GM12874 (cell line): ENCODE results near the gene AZIN2.

ENCODE experiments used
- CTCF ChIP-seq: IDR thresholded peaks from 2 replicates; pipeline ENCODE4 v1.5.1; 2011; ENCODE audit warnings: low read depth, mild to moderate bottlenecking, control low read depth, low read length, moderate library complexity; ENCODE audit not compliant: insufficient read depth

Gene AZIN2

GRCh38 chr1:33119532-33120217, 38.7 kb downstream of the AZIN2 start:
- no peak for TF ChIP-seq CTCF

GRCh38 chr1:33120436-33121231, 39.7 kb downstream of the AZIN2 start:
- TF ChIP-seq CTCF: no peak

- no peak for TF ChIP-seq CTCF
Measured at GRCh38 chr1:33121728-33122127, 40.8 kb downstream of the AZIN2 start.

- TF ChIP-seq CTCF: no peak
Measured at GRCh38 chr1:33122483-33123178, 41.7 kb downstream of the AZIN2 start.

- no peak for TF ChIP-seq CTCF
Measured at GRCh38 chr1:33123266-33123665, 42.3 kb downstream of the AZIN2 start.

GRCh38 chr1:33126411-33127000, 45.6 kb downstream of the AZIN2 start:
- TF ChIP-seq CTCF: no peak
